Measurements from ENCODE around the gene USP43. TPM values are rescaled to one million over a fixed set of nuclear protein-coding genes. Genes with fewer than 3 reads are reported as not detected.
"Not testable (repeated sequence)": the region's sequence is repeated elsewhere in the genome, so short reads cannot be mapped to it uniquely, and the experiment has no call there.

USP43 gene
- total RNA-seq, 1 donor from 2014 or later, result 11.2 TPM

GRCh38 chr17:9635340-9635739 is 10.0 kb upstream of the USP43 start:
- TF ChIP-seq CTCF (IDR thresholded peaks at IDR 0.05; ENCODE audit: insufficient read depth, low read length, poor library complexity, severe bottlenecking), result no peak
- no peaks in the 10 kb centered on the region for H3K36me3 ChIP-seq (ENCODE audit: control insufficient read depth, insufficient read depth, low read length)
- H3K4me3 ChIP-seq (ENCODE audit: low read depth, low read length), result no peak overlapping the region
- H3K27me3 ChIP-seq (ENCODE audit: control insufficient read depth, insufficient read depth, low read length), result no peaks in the 10 kb centered on the region
- DNase-seq (ENCODE audit: low read depth), result no peak

DNA sequence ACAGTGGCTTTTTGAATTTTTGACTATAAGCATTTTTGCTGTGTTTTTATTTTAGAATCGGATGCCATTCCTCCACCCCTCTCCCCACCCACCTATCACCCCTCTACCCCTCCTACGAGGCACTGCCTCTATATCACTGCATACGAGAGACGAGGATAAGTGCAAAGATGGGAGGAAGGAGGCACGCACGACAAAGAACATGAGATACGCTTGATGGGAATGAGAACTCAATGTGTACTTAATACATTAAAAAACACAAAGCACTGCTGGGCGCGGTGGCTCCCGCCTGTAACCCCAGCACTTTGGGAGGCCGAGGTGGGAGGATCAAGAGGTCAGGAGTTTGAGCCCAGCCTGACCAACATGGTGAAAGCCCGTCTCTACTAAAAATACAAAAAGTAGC is 8.8 kb upstream of the USP43 start:
- DNase-seq (ENCODE audit: low read depth), result no peak
- Histone ChIP-seq H3K4me3 (ENCODE audit: low read depth, low read length) (no peak overlapping the region), H3K27me3 (ENCODE audit: control insufficient read depth, insufficient read depth, low read length) (no peaks in the 10 kb centered on the region), H3K36me3 (ENCODE audit: control insufficient read depth, insufficient read depth, low read length) (no peaks in the 10 kb centered on the region)
- TF ChIP-seq CTCF (IDR thresholded peaks at IDR 0.05; ENCODE audit: insufficient read depth, low read length, poor library complexity, severe bottlenecking), result no peak

DNA sequence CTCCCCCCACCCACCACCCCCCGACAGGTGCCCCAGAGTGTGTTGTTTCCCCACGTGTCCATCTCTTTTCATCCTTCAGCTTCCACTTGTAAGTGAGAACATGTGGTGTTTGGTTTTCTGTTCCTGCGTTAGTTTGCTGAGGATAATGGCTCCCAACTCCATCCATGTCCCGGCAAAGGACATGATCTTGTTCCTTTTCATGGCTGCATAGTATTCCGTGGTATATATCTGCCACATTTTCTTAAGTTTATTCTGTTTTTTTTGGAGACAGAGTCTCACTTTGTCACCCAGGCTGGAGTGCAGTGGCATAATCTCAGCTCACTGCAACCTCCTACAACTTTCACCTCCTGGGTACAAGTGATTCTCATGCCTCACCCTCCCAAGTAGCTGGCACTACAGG is 4.9 kb upstream of the USP43 start:
- not testable (repeated sequence) for H3K4me3 ChIP-seq (ENCODE audit: low read depth, low read length); H3K36me3 ChIP-seq (ENCODE audit: control insufficient read depth, insufficient read depth, low read length)

DNA sequence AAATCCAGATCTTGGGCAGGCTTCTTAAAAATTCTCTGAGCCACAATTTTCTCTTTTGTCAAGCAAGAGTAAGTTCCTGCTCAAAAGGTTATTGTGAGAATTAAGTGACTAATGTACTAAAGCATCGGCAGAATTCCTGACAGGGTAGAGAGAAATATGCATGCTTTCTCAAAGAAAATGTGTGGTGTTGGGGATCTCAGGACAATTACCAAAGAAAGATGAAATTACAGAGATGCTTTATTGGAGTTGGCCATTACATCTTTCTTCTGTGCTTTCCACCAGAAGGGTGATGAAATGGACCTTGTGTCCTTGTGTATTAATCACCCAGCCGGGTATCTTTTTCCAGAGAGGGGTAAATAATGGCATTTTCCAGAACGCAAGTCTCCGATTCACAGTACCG is 1.7 kb upstream of the USP43 start:
- H3K27me3 ChIP-seq (ENCODE audit: control insufficient read depth, insufficient read depth, low read length), result no peaks in the 10 kb centered on the region
- no peaks in the 10 kb centered on the region for H3K36me3 ChIP-seq (ENCODE audit: control insufficient read depth, insufficient read depth, low read length)
- H3K4me3 ChIP-seq (ENCODE audit: low read depth, low read length), result no peak overlapping the region
- no peak for TF ChIP-seq CTCF (IDR thresholded peaks at IDR 0.05; ENCODE audit: insufficient read depth, low read length, poor library complexity, severe bottlenecking)
- DNase-seq (ENCODE audit: low read depth), result no peak

More for the DNA sequence above, 4.9 kb upstream of the USP43 start:
- DNase-seq (ENCODE audit: low read depth); H3K27me3 ChIP-seq (ENCODE audit: control insufficient read depth, insufficient read depth, low read length): not testable (repeated sequence)

- no peak for TF ChIP-seq CTCF (IDR thresholded peaks at IDR 0.05; ENCODE audit: insufficient read depth, low read length, poor library complexity, severe bottlenecking)
- Histone ChIP-seq H3K4me3 (ENCODE audit: low read depth, low read length) (peak overlapping the region; percentile 77), H3K27me3 (ENCODE audit: control insufficient read depth, insufficient read depth, low read length) (no peaks in the 10 kb centered on the region), H3K36me3 (ENCODE audit: control insufficient read depth, insufficient read depth, low read length) (no peaks in the 10 kb centered on the region)
- DNase-seq (ENCODE audit: low read depth), result no peak
These were observed 681 bp downstream of the USP43 start for GRCh38 chr17:9645851-9646545.

GRCh38 chr17:9646546-9646885 is 1.2 kb downstream of the USP43 start:
- Histone ChIP-seq H3K27me3 (ENCODE audit: control insufficient read depth, insufficient read depth, low read length) (no peaks in the 10 kb centered on the region), H3K36me3 (ENCODE audit: control insufficient read depth, insufficient read depth, low read length) (no peaks in the 10 kb centered on the region), H3K4me3 (ENCODE audit: low read depth, low read length) (peak overlapping the region; percentile 77)
- no peak for DNase-seq (ENCODE audit: low read depth)
- TF ChIP-seq CTCF (IDR thresholded peaks at IDR 0.05; ENCODE audit: insufficient read depth, low read length, poor library complexity, severe bottlenecking), result no peak

All from kidney epithelial cell (primary cell).